GM21367 (cell line): Measurements from ENCODE around the gene KRT7.

Experiments used
- ATAC-seq: cut with Tn5 transposase; IDR thresholded peaks from one replicate; pipeline ENCODE4 v1.9.1; 2021; ENCODE audit not compliant: unreplicated experiment

Gene KRT7

DNA sequence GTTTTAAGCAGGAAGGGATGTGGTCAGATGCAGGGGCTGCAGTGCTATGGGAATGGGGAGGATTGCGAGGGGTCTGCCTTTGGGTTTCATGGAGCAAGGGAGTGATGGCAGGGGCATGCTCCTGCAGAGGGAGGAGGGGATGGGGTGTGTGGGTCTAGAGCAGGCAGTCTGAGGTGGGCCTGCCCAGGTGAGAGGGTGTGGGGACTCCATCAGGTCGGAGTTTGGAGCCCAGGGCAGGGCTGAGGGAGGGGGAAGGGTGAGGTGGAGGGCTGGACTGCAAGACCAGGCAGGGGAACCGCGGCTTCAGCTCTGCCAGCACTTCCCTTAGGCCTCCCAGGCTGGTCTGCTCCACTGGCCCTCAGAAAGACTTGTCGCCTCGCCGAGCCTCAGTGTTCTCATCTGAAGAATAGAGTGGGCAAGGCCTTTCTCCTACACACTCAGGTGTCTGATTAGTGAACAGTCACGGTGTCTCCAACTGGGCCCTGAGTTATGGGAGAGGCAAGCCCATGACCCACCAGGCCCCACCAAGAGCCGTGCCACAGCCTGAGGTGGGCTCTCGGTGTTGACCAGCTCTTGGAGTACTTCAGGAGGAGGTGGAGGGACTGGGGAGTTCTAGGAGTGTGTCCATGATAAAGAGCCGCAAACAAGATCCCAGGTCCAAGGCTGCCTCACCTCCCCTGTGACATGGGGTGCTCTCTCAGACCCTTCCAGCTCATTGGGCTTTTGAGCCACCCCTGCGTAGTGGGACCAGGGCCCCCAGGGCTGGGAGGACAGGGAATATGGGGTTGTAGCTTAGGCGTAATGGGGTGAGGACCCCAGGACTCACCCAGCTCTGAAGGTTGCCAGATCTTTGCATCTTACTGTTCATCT, 21.1 kb upstream of the KRT7 start:
- ATAC-seq: no peak

DNA sequence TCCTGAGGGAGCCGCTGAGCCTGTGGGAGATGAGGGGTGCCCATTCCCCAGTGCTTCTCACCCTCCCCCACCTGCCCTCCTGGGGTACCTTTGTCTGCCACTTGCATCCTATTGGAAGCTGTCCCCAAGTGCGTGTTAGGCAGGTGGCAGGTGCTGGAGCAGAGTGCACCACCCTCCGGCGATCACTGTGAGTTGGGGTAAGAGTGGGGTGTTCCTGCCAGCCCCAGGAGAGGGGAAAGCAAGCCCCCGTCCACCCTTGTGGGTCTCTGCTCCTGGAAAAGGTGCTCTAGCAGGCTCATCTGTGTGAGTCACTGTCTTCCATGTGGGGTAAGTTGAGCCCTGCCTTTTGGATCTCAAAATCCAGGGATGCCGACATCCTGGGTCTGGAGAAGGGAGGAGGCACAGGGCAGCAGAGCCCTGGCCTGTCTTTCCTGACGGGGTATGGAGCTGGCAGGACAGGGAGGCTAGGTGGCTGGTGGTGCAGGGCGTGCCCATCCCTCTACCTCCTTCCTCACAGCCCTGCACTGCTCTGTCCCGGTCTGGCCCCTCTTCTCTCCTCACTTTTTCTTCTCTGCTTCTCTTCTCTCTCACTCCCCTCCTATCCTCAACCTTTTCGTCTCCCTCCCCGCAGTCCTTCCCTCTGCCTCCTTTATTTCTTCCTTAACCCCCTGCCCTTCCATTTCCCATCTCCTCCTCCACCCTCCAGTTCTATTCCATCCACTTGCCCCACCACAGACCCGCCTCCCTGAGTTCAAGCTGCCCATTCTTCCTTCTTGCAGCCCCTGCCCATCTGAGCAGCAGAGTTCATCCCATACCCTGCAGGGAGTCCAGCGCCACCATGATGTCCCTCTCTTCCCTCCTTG, 20.1 kb upstream of the KRT7 start:
- no peak for ATAC-seq

GRCh38 chr12:52213564-52214420, 19.3 kb upstream of the KRT7 start:
- no peak for ATAC-seq

- ATAC-seq: no peak
Observed at GRCh38 chr12:52214421-52214802, 18.6 kb upstream of the KRT7 start.

DNA sequence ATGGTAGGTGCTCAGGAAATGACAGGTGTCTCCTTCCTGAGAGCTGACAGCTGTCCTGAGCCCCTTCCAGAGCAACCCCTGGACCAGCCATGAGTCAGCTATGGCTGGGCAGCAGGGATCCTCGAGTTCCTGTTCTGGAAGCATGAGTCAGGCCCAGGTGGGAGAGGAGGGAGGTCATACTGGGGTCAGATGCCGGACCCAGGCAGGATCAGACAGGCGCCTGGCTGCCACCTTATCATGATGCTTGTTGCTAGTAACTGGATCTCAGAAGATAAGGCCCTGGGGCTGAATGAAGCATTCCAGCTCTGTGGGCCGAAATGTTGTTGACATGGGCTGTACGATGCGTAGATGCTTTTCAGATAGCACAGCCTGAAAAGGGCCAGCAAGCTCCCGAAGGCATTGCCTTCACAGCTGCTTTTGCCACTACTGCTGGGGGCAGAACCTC, 17.4 kb upstream of the KRT7 start:
- ATAC-seq: no peak

DNA sequence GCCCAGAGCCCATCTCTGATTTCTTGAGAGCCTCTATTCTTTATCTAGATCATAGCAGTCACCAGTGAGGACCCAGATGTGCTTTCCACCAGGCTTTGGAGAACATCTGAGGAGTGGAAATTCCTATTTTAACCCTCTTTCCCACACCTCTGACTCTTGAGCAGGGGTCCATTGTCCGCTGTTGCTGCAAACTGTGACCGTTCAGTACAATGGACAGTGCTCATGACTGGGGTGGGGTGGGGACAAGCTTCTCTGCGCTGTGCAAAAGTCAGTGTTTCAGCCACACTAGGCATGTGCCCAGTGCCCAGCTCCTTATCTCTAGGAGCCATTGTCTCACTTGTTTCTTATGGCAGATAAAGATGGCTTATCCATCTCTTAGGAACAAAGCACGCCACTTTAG, 16.9 kb upstream of the KRT7 start:
- no peak for ATAC-seq

DNA sequence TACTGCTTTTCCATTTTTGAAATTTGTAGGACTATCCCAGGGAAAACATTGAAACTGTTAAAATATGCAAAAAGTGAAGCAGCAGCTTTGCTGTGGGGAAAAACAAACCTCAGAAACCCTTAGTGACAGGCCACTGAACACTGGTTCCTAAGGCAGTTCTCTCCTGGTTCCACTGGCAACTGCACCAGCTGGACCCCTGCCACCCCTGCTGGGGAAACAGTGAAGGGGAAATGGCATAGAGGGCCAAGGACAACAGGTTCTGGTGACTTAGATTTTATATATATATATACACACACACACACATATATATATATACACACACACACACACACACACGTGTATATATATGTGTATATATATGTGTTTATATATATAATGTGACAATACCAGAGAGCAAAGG, 16.2 kb upstream of the KRT7 start:
- ATAC-seq: no peak

- no peak for ATAC-seq
Observed at GRCh38 chr12:52217223-52217622, 15.8 kb upstream of the KRT7 start.

- ATAC-seq: no peak
Observed at GRCh38 chr12:52218001-52218400, 15.0 kb upstream of the KRT7 start.

DNA sequence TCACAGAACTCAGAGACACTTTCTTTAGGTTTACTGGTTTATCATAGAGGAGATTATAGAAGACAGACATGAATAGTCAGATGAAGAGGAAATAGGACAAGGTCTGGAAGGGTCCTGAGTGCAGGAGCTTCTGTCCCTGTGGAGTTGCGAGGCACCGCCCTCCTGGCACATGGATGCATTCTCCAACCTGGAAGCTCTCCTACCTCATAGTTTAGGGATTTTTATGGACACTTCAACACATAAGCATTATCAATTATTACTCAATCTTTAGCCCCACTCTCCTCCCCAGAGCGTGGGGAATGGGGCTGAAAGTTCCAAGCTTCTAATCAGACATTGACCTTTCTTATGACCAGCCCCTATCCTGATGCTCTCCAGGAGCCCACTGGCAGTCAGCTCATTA, 12.6 kb upstream of the KRT7 start:
- ATAC-seq: no peak

DNA sequence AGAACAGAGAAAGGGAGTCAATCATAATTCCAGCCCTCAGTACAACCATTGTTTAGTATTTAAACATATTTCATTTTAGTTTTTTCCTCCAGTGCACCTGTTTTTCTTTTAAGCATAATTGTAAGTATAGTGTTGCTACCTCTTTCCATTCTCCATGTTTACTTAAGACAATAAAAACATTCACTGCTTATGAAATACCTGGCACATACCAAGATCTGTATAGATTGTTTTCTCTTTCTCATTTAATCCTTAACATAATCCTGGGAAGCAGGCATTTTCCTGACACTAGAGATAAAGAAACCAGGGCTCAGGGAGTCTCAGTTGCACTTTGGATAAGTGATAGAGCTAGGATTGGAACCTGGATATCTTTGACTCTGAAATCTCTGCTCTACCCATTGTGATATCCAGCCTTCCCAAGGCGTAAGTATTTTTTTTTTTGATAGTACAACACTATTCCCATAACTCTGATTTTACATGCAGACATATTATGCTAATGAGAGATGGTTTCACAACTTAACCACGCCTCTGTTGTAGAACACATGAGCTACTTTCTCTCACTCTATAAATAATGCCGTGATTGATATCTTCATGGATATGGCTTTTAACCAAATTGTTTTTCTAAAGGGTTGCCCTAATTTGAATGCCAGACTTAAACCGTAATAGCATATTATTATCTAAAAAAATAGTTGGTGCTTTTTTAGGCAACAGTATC, 11.8 kb upstream of the KRT7 start:
- no peak for ATAC-seq

GRCh38 chr12:52221912-52222457, 11.1 kb upstream of the KRT7 start:
- no peak for ATAC-seq

- ATAC-seq: no peak
Observed at GRCh38 chr12:52222692-52223091, 10.4 kb upstream of the KRT7 start.

GRCh38 chr12:52223406-52224039, 9.5 kb upstream of the KRT7 start:
- no peak for ATAC-seq

DNA sequence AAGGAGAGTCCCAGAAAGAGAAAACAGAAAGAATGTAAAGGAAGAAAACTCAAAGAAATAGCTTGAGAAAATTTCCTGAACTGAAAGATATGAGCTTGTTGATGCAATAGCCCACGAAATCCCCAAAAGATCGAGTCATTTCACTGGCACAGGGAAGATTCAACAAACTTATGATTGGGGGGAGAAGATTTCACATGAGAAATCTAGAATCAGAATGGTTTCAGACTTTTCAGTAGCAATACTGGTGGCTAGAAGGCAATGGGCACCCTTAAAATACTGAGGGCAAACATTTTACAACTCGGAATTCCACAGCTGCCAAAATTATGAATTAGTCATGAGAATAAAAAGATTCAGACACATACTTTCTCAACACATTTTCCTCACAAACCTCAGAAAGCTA, 8.9 kb upstream of the KRT7 start:
- ATAC-seq: no peak

DNA sequence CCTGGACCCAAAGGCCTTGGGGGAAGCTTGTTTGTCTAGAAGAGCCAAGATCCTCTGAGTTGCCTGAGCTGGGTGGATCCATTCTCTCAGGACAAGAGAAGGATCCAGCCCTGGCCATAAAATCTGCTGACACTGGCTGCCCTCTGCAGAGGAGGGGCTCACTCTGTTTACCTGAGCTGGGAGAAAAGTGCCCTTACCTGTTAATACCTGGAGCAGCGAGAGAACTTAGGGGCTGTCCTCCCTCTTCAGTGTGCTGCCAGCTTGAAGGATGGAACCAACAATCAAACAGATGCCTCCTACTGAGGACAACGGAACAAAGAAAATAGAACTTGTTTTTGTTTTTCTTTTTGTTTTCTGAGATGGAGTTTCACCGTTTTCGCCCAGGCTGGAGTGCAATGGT, 7.3 kb upstream of the KRT7 start:
- ATAC-seq: no peak

DNA sequence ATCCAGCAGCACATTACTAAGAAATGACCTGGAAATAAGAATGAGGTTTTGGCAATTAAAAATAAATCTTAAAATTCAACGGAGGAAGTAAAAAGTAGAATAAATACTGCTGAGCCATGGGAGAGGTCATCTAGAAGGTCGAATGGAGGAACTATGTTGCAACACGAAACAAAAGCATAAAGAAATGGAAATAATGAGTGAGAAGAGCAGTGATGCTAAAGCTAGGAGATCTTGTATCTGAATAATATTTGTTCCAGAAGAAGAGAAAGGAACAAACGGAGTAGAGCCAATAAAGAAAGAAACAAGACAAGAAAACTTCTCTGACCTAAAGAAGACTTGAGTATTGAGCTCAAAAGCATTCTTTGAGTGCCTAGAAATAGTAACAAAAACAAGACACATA, 6.6 kb upstream of the KRT7 start:
- ATAC-seq: no peak

DNA sequence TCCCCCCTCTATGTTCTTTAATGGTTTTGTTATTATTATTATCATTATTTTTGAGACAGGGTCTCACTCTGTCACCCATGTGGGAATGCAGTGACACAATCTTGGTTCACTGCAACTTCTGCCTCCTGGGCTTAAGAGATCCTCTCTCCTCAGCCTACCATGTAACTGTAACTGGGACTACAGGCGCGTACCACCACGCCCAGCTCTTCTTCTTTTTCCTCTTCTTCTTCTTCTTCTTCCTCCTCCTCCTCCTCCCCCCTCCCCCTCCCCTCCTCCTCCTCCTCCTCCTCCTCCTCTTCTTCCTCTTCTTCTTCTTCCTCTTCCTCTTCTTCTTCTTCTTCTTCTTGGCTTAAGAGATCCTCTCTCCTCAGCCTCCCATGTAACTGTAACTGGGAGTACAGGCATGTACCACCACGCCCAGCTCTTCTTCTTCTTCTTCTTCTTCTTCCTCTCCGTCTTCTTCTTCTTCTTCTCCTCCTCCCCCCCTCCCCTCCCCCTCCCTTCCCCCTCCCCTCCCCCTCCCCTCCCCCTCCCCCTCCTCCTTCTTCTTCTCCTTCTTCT, 5.4 kb upstream of the KRT7 start:
- no peak for ATAC-seq

- ATAC-seq: no peak
Observed at GRCh38 chr12:52228366-52228765, 4.7 kb upstream of the KRT7 start.

- ATAC-seq: no peak
Observed at GRCh38 chr12:52228931-52229330, 4.1 kb upstream of the KRT7 start.
